GM18499 (cell line): ENCODE data around the gene FAM222B.
"Not testable (repeated sequence)": the region's sequence is repeated elsewhere in the genome, so short reads cannot be mapped to it uniquely, and the experiment has no call there.

ENCODE experiments used
- ATAC-seq: cut with Tn5 transposase; IDR thresholded peaks from one replicate; pipeline ENCODE4 v1.9.1; 2021; ENCODE audit warnings: moderate number of reproducible peaks; ENCODE audit not compliant: insufficient read depth, unreplicated experiment

Gene FAM222B

GRCh38 chr17:28846699-28847098, 4.1 kb upstream of the FAM222B start:
- ATAC-seq = not testable (repeated sequence)

GRCh38 chr17:28846231-28846630, 3.6 kb upstream of the FAM222B start:
- no peak for ATAC-seq

DNA sequence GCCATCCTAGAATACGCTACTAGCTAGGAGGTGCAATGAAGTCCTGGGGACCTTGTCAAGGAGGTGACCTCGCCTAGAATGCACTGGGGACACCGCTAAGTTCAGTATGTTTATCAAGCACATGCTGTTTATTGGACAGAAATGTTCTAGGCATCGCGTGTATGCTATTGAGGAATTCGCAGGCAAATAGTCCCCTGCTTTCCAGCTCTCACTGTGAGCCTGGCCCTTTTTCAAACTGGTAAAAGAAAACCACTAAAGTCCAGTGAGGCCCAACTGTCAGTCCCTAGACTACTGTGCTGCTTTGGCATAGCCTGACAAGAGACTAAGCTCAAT, 1.2 kb upstream of the FAM222B start:
- ATAC-seq = no peak

GRCh38 chr17:28841901-28842281, 699 bp downstream of the FAM222B start:
- ATAC-seq = no peak

- no peak for ATAC-seq
These were observed 3.4 kb downstream of the FAM222B start for GRCh38 chr17:28839221-28839620.

- ATAC-seq = not testable (repeated sequence)
These were observed 6.0 kb downstream of the FAM222B start for GRCh38 chr17:28836541-28836940.

DNA sequence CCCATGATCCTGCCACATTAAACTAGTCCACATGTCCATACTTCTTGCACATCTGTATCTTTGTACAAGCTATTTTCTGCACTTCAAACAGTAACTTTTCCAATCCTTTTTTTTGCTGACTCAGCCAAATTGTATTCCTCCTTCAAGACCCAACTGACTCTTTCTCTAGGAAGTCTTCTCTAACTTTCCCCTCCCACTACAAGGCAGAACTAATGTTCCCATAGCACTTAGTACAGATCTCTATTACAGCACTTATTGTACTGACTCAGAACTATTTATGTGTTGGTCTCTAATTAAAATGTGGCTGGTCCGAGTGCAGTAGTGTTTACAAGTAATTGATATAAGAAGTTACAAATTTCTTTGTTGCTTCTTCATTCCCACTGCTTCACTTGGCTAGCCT, 8.2 kb downstream of the FAM222B start:
- no peak for ATAC-seq

- no peak for ATAC-seq
These were observed 14.1 kb downstream of the FAM222B start for GRCh38 chr17:28828294-28829040.

- no peak for ATAC-seq
These were observed 14.9 kb downstream of the FAM222B start for GRCh38 chr17:28827672-28828071.

DNA sequence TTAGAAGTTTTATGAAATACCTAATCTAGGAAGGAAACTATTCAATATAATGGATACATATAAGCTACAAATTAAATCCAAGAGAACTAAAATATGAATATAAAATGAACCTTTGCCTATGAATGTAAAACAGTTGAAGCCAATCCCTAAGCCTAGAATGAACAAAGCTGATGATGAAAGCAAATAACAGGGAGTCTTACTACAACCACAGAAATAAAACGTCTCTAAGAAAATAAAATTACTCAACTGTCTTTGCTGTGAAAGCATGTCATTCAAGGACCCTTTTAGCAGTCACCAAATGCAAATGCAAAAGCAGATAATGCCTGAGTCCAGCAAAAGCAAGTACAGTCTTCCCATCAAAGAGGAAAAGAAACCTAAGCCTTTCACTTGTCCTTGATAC, 23.0 kb downstream of the FAM222B start:
- ATAC-seq = no peak

DNA sequence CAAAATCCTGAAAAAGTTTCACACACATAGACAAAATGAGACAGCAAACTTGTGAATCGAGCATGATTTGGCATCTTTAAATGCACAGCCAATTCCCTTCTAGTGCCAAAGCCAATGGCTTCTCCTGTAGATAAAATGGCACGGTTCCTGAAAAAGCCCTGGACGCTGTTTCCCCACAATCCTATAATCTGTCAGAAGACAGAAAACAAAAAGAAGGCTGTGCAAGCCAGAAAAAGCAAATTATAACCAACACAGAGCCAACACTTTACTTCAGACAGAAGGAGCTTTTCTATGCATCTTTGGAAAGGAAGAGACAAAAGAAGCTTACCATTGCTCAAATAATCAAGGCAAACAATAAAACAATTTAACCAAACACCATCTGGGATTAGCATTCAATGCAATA, 23.8 kb downstream of the FAM222B start:
- ATAC-seq = no peak

- no peak for ATAC-seq
These were observed 26.1 kb downstream of the FAM222B start for GRCh38 chr17:28816540-28816939.

DNA sequence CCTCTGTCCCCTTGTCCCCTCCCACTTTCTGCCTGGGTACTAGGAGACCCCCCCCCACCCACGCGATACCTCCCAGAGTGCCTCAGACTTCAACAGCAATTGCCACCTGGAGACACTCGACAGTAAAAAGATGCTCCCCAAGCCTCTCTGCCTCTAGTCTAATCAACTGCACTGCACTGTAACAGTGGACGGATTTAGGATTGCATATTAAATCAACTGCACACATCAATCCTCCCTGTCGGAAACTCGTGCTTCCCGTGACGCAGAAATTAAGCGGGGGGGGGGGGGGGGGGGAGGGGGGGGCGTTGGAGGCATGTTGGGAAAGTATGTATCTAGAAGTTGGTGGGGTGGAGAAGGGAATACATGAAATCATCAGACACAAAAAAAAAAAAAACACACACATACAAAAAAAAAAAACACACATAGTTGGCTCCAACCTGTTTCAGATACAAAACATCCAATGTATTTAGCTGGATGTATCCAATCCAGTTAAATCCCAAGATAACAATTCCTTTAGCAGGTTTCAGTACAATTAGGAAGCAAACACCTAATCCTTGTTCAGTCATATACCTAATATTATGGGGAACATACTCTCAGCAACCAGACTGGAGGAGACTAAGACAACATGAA, 29.7 kb downstream of the FAM222B start:
- ATAC-seq = peak; percentile 27

- ATAC-seq = peak; percentile 74
These were observed 30.4 kb downstream of the FAM222B start for GRCh38 chr17:28812091-28812747.

DNA sequence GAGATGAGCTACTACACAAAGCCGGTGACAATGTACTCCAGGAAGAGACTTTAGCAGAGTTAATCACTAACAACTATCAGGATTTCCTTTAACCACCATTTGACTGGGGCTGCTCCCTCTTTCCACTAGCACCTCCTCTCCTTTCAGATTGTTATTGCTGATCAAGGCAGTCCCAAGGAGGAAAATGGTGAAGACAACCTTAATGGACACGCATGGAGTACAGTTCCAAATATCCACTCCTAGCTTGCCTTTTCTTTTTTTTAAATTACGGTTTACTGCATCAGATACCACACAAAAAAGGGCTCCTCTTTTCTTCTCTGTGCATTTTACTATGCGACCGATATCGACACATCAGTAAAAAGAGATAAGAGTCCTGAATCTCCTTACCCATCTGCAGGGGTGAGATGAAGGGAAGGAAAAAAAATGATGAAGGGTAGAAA, 30.9 kb downstream of the FAM222B start:
- no peak for ATAC-seq

DNA sequence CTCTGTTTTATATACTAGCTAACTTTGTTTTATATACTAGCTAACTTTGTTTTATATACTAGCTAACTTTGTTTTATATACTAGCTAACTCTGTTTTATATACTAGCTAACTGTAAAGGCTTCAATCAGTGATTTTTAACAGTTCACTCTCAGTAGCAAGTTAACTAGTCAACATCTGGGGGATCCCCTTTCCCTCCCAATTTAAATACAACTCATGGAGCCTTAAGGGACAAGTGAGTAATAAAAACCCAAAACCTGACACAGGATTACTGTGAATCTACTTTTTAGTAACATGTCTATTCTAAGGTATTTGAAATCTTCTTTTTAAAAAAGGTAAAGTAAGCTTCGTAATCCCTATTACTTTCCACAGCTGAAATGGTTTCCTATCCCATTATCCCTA, 32.2 kb downstream of the FAM222B start:
- ATAC-seq = no peak

DNA sequence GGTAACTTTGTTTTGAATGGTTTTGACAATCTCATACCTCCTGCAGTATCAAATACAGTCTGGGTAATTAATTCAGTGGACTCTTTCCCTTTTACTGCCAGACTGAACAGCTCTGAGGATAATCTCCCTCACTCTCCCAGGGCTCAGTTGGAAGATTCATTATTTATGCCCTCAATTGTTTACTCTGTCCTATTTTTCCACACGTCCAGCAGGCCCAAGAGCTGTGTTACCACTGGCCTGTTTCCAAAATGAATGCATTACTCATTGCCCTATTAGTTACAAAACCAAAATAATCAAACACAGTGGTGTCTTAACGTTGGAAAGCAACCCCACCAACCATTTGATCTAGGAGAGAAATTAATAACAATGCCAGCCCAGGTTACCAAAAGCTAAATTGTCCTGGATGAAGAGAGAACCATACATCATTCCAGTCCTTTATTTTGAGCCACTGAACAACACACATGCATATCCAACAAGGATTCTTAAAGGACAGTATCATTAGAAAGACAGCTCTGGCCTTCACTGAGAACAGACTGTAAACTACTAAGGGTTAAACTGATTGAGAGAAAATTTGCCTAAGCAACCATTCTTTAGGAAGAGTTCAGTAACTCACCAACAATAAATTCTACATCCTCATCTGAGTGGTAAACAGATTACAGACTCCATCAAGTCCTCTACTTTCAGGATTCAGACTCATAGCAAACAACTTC, 34.5 kb downstream of the FAM222B start:
- no peak for ATAC-seq

GRCh38 chr17:28796062-28796461, 46.5 kb downstream of the FAM222B start:
- no peak for ATAC-seq

- ATAC-seq = not testable (repeated sequence)
These were observed 47.6 kb downstream of the FAM222B start for GRCh38 chr17:28794846-28795441.

DNA sequence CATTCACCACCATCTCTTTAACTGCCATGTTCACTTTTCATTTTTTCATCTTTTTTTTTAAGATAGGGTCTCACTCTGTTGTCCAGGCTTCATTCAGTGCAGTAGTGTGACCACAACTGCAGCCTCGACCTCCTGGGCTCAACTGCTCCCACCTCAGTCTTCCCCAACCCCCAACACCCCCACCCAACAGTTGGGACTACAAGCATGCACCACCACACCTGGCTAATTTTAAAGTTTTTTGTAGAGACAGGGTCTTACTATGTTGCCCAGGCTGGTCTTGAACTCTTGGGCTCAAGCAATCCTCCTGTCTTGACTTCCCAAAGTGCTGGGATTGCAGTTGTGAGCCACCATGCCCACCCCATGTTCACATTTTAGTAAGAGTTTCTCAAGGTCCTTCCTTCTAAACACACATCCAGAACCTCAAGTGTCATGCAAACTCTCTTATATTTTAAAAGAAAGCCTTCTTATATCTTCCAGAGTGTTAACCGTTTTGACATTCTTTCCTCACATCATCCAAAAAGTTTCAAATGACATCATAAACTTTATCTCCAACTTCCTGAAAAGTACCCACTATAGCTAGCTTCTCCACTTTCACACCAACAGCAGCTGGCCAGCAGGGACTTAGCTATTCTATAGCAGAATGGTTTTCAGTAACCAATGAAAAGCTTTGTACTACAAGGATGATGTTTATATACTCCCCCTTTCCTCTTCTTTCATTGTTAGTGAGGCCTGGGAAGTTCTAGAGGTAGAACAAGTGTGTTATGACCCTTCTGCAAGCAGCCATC, 49.5 kb downstream of the FAM222B start:
- no peak for ATAC-seq
